ENCODE results near the gene HNF1A.

Gene HNF1A, protein sequence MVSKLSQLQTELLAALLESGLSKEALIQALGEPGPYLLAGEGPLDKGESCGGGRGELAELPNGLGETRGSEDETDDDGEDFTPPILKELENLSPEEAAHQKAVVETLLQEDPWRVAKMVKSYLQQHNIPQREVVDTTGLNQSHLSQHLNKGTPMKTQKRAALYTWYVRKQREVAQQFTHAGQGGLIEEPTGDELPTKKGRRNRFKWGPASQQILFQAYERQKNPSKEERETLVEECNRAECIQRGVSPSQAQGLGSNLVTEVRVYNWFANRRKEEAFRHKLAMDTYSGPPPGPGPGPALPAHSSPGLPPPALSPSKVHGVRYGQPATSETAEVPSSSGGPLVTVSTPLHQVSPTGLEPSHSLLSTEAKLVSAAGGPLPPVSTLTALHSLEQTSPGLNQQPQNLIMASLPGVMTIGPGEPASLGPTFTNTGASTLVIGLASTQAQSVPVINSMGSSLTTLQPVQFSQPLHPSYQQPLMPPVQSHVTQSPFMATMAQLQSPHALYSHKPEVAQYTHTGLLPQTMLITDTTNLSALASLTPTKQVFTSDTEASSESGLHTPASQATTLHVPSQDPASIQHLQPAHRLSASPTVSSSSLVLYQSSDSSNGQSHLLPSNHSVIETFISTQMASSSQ

DNA sequence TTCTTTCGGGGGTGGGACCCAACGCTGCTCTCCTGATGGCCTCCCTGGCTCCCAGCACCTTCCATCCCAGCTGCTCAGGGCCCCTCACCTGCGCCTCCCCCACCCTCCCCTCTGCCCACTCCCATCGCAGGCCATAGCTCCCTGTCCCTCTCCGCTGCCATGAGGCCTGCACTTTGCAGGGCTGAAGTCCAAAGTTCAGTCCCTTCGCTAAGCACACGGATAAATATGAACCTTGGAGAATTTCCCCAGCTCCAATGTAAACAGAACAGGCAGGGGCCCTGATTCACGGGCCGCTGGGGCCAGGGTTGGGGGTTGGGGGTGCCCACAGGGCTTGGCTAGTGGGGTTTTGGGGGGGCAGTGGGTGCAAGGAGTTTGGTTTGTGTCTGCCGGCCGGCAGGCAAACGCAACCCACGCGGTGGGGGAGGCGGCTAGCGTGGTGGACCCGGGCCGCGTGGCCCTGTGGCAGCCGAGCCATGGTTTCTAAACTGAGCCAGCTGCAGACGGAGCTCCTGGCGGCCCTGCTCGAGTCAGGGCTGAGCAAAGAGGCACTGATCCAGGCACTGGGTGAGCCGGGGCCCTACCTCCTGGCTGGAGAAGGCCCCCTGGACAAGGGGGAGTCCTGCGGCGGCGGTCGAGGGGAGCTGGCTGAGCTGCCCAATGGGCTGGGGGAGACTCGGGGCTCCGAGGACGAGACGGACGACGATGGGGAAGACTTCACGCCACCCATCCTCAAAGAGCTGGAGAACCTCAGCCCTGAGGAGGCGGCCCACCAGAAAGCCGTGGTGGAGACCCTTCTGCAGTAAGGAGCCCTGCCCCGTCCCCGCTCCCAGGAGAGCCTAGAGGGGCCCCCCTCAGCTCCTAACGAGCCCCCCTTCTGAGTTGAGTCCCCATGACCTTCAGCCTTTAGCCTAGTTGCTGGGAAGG lies at the start of gene HNF1A:
HNF1A (plus strand) TSS at position 248 of the 924 bp plus-strand sequence; CDS start at position 474, 226 bp downstream.
- no peaks in the 10 kb centered on the region for H3K36me3 ChIP-seq (ENCODE audit: low read length)
- no peak within 1 kb of the TSS for H3K4me2 ChIP-seq (ENCODE audit: low read depth, low read length, poor library complexity, severe bottlenecking)
- no peaks in the 10 kb centered on the region for H4K20me1 ChIP-seq (ENCODE audit: low read depth, low read length)
- H3K9ac ChIP-seq (ENCODE audit: low read length): no peak within 1 kb of the TSS
- H2AFZ ChIP-seq (ENCODE audit: low read depth, low read length, severe bottlenecking): no peak within 1 kb of the TSS
- H3F3A ChIP-seq (ENCODE audit: insufficient read depth): no peaks in the 10 kb centered on the region
- H3K4me3 ChIP-seq (ENCODE audit: insufficient read depth, low read length, poor library complexity, severe bottlenecking): no peak within 1 kb of the TSS
- H3K27ac ChIP-seq (ENCODE audit: low read depth, low read length): no peak within 1 kb of the TSS
- no peaks in the 10 kb centered on the region for H3K9me2 ChIP-seq (replicated peaks; ENCODE audit: insufficient read depth, low read length)
- no peaks in the 10 kb centered on the region for H3K27me3 ChIP-seq (ENCODE audit: low read length)
- H3K9me3 ChIP-seq (ENCODE audit: insufficient read depth, low read length): no peaks in the 10 kb centered on the region
- no peak for TF ChIP-seq EZH2phosphoT487 (conservative IDR thresholded peaks at IDR 0.05; ENCODE audit: low read length)
- TF ChIP-seq, protein P1, sequence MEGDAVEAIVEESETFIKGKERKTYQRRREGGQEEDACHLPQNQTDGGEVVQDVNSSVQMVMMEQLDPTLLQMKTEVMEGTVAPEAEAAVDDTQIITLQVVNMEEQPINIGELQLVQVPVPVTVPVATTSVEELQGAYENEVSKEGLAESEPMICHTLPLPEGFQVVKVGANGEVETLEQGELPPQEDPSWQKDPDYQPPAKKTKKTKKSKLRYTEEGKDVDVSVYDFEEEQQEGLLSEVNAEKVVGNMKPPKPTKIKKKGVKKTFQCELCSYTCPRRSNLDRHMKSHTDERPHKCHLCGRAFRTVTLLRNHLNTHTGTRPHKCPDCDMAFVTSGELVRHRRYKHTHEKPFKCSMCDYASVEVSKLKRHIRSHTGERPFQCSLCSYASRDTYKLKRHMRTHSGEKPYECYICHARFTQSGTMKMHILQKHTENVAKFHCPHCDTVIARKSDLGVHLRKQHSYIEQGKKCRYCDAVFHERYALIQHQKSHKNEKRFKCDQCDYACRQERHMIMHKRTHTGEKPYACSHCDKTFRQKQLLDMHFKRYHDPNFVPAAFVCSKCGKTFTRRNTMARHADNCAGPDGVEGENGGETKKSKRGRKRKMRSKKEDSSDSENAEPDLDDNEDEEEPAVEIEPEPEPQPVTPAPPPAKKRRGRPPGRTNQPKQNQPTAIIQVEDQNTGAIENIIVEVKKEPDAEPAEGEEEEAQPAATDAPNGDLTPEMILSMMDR (IDR thresholded peaks at IDR 0.05; ENCODE audit: insufficient read depth, low read length, poor library complexity, severe bottlenecking): no peak
- no peaks in the 10 kb centered on the region for H3K79me2 ChIP-seq (ENCODE audit: insufficient read depth, low read length)

DNA sequence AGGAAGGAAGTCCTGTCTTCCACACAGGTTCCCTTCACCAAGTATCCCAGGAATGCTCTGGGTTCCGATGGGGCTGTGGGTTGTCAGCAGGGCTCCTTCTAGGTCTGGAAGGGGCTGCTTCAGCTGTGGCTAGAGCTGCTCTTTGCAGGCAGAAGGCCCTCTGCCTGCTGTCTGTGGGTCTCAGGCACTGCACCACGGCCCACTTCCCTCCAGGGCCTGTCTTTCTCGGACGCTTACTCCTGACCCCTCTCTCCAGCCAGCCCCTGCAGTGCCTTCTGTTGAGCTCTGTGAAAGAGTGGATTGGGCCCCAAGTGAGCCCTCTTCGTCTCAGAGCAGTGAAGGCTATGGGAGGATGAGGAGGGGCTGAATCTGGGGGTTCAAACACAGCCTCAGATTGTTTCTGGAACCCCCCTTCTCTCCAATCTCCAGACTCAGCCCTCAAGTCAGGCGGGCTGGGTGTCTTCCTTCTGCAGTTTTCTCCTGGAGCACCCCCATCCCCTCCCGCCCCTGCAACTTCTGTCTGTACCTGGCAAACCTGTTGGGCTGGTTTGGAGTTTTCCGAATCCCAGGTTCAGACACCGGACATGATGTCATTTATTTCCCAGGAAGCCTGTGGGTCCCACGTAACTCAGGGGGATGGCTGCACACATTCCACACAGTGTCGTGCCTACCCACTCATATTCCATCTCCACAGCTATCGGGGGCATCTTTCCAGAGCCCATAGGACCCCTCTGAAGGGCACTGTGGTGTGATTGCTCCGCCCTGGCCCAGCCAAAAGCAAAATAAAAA lies 49.3 kb upstream of the HNF1A start:
- no peak overlapping the region for H3K4me2 ChIP-seq (ENCODE audit: low read depth, low read length, poor library complexity, severe bottlenecking)
- no peak overlapping the region for H3K9ac ChIP-seq (ENCODE audit: low read length)
- no peaks in the 10 kb centered on the region for H3K79me2 ChIP-seq (ENCODE audit: insufficient read depth, low read length)
- H3K27ac ChIP-seq (ENCODE audit: low read depth, low read length): no peak overlapping the region
- H3K27me3 ChIP-seq (ENCODE audit: low read length): no peaks in the 10 kb centered on the region
- no peaks in the 10 kb centered on the region for H4K20me1 ChIP-seq (ENCODE audit: low read depth, low read length)
- H3K4me3 ChIP-seq (ENCODE audit: insufficient read depth, low read length, poor library complexity, severe bottlenecking): no peak overlapping the region
- TF ChIP-seq, protein P1 (IDR thresholded peaks at IDR 0.05; ENCODE audit: insufficient read depth, low read length, poor library complexity, severe bottlenecking): no peak
- TF ChIP-seq EZH2phosphoT487 (conservative IDR thresholded peaks at IDR 0.05; ENCODE audit: low read length): no peak
- H3K9me3 ChIP-seq (ENCODE audit: insufficient read depth, low read length): no peaks in the 10 kb centered on the region
- H3F3A ChIP-seq (ENCODE audit: insufficient read depth): no peaks in the 10 kb centered on the region
- H3K9me2 ChIP-seq (replicated peaks; ENCODE audit: insufficient read depth, low read length): no peaks in the 10 kb centered on the region
- no peak overlapping the region for H2AFZ ChIP-seq (ENCODE audit: low read depth, low read length, severe bottlenecking)
- H3K36me3 ChIP-seq (ENCODE audit: low read length): no peaks in the 10 kb centered on the region

DNA sequence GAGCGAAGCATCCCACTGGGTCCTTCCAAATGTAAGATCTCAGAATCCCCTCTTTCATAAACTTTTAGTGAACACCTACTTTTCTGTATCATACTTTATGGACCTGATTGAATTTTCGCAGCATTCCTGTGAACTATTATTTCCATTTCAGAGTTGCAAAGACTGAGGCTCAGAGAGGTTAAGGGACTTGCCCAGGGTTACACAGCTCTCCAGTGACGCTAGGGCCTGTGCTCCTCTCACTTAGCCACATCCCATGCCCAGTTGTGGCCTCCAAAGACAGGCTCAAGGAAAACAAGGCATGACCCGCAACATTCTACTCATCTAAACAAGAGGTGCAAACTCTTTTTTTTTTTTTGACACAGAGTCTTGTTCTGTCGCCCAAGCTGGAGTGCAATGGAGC lies 48.3 kb upstream of the HNF1A start:
- no peaks in the 10 kb centered on the region for H4K20me1 ChIP-seq (ENCODE audit: low read depth, low read length)
- no peak overlapping the region for H2AFZ ChIP-seq (ENCODE audit: low read depth, low read length, severe bottlenecking)
- H3K4me3 ChIP-seq (ENCODE audit: insufficient read depth, low read length, poor library complexity, severe bottlenecking): no peak overlapping the region
- TF ChIP-seq EZH2phosphoT487 (conservative IDR thresholded peaks at IDR 0.05; ENCODE audit: low read length): no peak
- TF ChIP-seq, protein P1 (IDR thresholded peaks at IDR 0.05; ENCODE audit: insufficient read depth, low read length, poor library complexity, severe bottlenecking): no peak
- no peak overlapping the region for H3K4me2 ChIP-seq (ENCODE audit: low read depth, low read length, poor library complexity, severe bottlenecking)
- no peaks in the 10 kb centered on the region for H3K79me2 ChIP-seq (ENCODE audit: insufficient read depth, low read length)
- H3K9me3 ChIP-seq (ENCODE audit: insufficient read depth, low read length): no peaks in the 10 kb centered on the region
- no peaks in the 10 kb centered on the region for H3K27me3 ChIP-seq (ENCODE audit: low read length)
- no peak overlapping the region for H3K9ac ChIP-seq (ENCODE audit: low read length)
- H3K27ac ChIP-seq (ENCODE audit: low read depth, low read length): no peak overlapping the region
- H3F3A ChIP-seq (ENCODE audit: insufficient read depth): no peaks in the 10 kb centered on the region
- no peaks in the 10 kb centered on the region for H3K36me3 ChIP-seq (ENCODE audit: low read length)
- no peaks in the 10 kb centered on the region for H3K9me2 ChIP-seq (replicated peaks; ENCODE audit: insufficient read depth, low read length)
